Large intestine (tissue), 3 donors: ENCODE results near the gene FEM1B. TPM values are rescaled to one million over a fixed set of nuclear protein-coding genes. Genes with fewer than 3 reads are reported as not detected.
"Not testable (repeated sequence)": the region's sequence is repeated elsewhere in the genome, so short reads cannot be mapped to it uniquely, and the experiment has no call there.

Source experiments
- DNase-seq, 2 donors: peaks; one replicate each; pipeline versions ENCODE4 v3.0.0 to v3.0.0-alpha.2; 2013
- H3K27ac ChIP-seq: one replicate; pipeline ENCODE4 v1.5.1; 2013; ENCODE audit warnings: low read length
- H3K27me3 ChIP-seq: 2 replicates; pipeline ENCODE4 v1.6.1; 2013; ENCODE audit warnings: low read length; ENCODE audit not compliant: control insufficient read depth, insufficient read depth
- H3K36me3 ChIP-seq: 2 replicates; pipeline ENCODE4 v1.6.1; 2013; ENCODE audit warnings: low read length; ENCODE audit not compliant: control insufficient read depth, insufficient read depth
- H3K4me1 ChIP-seq: one replicate; pipeline ENCODE4 v1.6.1; 2013; ENCODE audit warnings: low read length; ENCODE audit not compliant: control insufficient read depth, insufficient read depth
- H3K4me3 ChIP-seq: one replicate; pipeline ENCODE4 v1.5.1; 2013; ENCODE audit warnings: low read length
- H3K9me3 ChIP-seq: one replicate; pipeline ENCODE4 v1.6.1; 2013; ENCODE audit warnings: mild to moderate bottlenecking, low read depth, low read length, moderate library complexity; ENCODE audit not compliant: control insufficient read depth
- WGBS: methylation state at CpG from one replicate; pipeline ENCODE4 v1.1.5; 2013; ENCODE audit warnings: low lambda C conversion rate; ENCODE audit not compliant: insufficient coverage; 5-methylcytosine and 5-hydroxymethylcytosine counted together
- polyA plus RNA-seq: library from polyadenylated mRNA; unstranded; fragments of 120-200 nt; gene quantifications from one replicate; pipeline ENCODE4 v1.2.1, GENCODE V29; 2013

FEM1B gene
- polyA plus RNA-seq, 1 donor, result 49.3 TPM

- Histone ChIP-seq H3K4me1 (peaks cover 52% of the 10 kb centered on the region), H3K9me3 (peaks cover 3% of the 10 kb centered on the region), H3K36me3 (no peaks in the 10 kb centered on the region), H3K27me3 (no peaks in the 10 kb centered on the region), H3K4me3 (no peak overlapping the region), H3K27ac (peak overlapping the region; percentile 27)
- whole genome bisulfite sequencing, result no CpG with 5 or more reads among the region's 6 CpGs
- no peak for DNase-seq
These were observed 44.6 kb upstream of the FEM1B start for GRCh38 chr15:68232937-68233336.

- DNase-seq, result peak; percentile 38 to 53
- peaks cover under 1% of the 10 kb centered on the region for H3K9me3 ChIP-seq
- no peaks in the 10 kb centered on the region for H3K27me3 ChIP-seq
- no peaks in the 10 kb centered on the region for H3K36me3 ChIP-seq
- WGBS, result no CpG with 5 or more reads among the region's 6 CpGs
- peaks cover 45% of the 10 kb centered on the region for H3K4me1 ChIP-seq
- H3K27ac ChIP-seq, result peak overlapping the region; percentile 30
- no peak overlapping the region for H3K4me3 ChIP-seq
These were observed 43.5 kb upstream of the FEM1B start for GRCh38 chr15:68234060-68234459.

- H3K27me3 ChIP-seq, H3K4me3 ChIP-seq, DNase-seq, H3K9me3 ChIP-seq, H3K36me3 ChIP-seq: not testable (repeated sequence)
- H3K27ac ChIP-seq, result peak overlapping the region; percentile 30
- H3K4me1 ChIP-seq, result peaks cover 45% of the 10 kb centered on the region
- WGBS, result no CpG with 5 or more reads among the region's 9 CpGs
These were observed 43.0 kb upstream of the FEM1B start for GRCh38 chr15:68234520-68234919.

- WGBS, result no CpG with 5 or more reads among the region's 4 CpGs
- Histone ChIP-seq H3K36me3 (no peaks in the 10 kb centered on the region), H3K4me1 (peaks cover 45% of the 10 kb centered on the region), H3K4me3 (no peak overlapping the region), H3K27me3 (no peaks in the 10 kb centered on the region), H3K9me3 (no peaks in the 10 kb centered on the region), H3K27ac (no peak overlapping the region)
- DNase-seq, result no peak
These were observed 42.5 kb upstream of the FEM1B start for GRCh38 chr15:68235022-68235421.

DNA sequence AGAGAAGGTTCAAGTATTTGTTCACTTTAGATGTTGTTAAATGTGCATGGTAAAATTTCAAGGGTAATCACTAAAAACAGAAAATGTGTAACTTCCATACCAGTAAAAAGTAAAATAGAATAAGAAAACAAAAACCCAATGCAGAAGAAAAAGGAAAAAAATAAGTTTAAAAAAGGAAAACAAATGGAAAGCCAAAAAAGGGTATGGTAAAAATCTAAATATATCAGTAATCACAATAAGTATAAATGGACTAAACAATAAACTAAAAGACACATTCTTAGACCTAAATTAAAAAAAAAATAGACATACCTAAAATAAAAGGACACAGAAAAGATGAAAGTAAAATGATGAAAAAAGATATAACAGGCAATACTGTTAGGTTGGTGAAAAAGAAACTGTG is 38.5 kb upstream of the FEM1B start:
- Histone ChIP-seq H3K27ac (no peak overlapping the region), H3K36me3 (no peaks in the 10 kb centered on the region), H3K4me3 (no peak overlapping the region), H3K9me3 (peaks cover 7% of the 10 kb centered on the region), H3K27me3 (no peaks in the 10 kb centered on the region), H3K4me1 (peaks cover 5% of the 10 kb centered on the region)
- no peak for DNase-seq

DNA sequence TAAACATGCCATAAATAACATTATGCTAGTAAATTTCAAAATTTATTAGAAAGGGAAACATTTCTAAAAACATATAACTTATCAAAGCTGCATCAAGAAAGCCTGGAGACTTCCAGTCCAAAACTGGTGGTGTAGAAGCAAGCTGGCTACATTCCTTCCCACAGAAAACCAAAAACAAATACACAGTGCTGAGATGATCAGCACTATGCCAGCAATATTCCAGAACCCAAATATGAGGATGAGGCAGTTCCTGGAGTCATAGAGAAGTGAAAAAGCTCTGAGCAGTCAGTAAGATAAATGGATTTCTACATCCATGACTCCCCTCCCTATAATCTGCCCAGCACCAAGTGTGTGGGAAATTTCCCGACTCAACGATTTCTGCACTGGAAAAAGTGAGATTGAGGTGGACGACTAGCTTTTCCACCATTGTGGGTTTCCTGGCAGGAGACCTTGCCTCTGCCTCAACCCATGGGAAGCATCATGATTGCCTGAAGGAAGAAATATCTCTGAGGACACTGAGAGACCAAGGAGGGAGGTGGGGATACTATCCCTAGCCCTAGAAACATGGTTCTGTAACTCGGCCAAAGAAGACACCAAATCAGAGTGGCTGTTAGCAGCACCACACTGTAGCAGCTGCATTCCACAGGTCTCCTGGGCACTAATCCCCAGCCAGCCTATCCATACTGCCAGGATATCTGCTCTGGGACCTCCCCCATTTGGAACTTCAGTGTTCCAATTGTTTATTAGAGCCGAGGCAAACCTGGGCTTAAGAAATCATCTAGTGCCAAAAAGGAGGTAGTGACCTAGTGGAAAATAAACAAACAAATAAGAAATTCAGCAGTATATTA is 36.2 kb upstream of the FEM1B start:
- no peak for DNase-seq
- Histone ChIP-seq H3K4me1 (no peaks in the 10 kb centered on the region), H3K36me3 (no peaks in the 10 kb centered on the region), H3K9me3 (peaks cover 18% of the 10 kb centered on the region), H3K27me3 (no peaks in the 10 kb centered on the region), H3K4me3 (no peak overlapping the region), H3K27ac (no peak overlapping the region)
- no CpG with 5 or more reads among the region's 5 CpGs for WGBS

GRCh38 chr15:68244235-68244634 is 33.3 kb upstream of the FEM1B start:
- no CpG with 5 or more reads among the region's 1 CpG for WGBS
- H3K27ac ChIP-seq, result no peak overlapping the region
- DNase-seq, result no peak
- H3K27me3 ChIP-seq, result no peaks in the 10 kb centered on the region
- no peaks in the 10 kb centered on the region for H3K4me1 ChIP-seq
- no peaks in the 10 kb centered on the region for H3K36me3 ChIP-seq
- H3K4me3 ChIP-seq, result no peak overlapping the region
- H3K9me3 ChIP-seq, result peaks cover 18% of the 10 kb centered on the region

GRCh38 chr15:68249058-68249713 is 28.4 kb upstream of the FEM1B start:
- H3K27ac ChIP-seq, result no peak overlapping the region
- 93% methylated on average over 3 of the region's 3 CpGs for WGBS
- peaks cover 9% of the 10 kb centered on the region for H3K9me3 ChIP-seq
- H3K27me3 ChIP-seq, result no peaks in the 10 kb centered on the region
- no peaks in the 10 kb centered on the region for H3K4me1 ChIP-seq
- no peaks in the 10 kb centered on the region for H3K36me3 ChIP-seq
- DNase-seq, result no peak
- H3K4me3 ChIP-seq, result no peak overlapping the region

GRCh38 chr15:68252925-68253534 is 24.5 kb upstream of the FEM1B start:
- no peaks in the 10 kb centered on the region for H3K36me3 ChIP-seq
- peaks cover 3% of the 10 kb centered on the region for H3K9me3 ChIP-seq
- no peak overlapping the region for H3K27ac ChIP-seq
- WGBS, result no CpG with 5 or more reads among the region's 7 CpGs
- peaks cover 8% of the 10 kb centered on the region for H3K4me1 ChIP-seq
- peak in 1 of 2 donors; percentile 59 for DNase-seq
- no peaks in the 10 kb centered on the region for H3K27me3 ChIP-seq
- H3K4me3 ChIP-seq, result no peak overlapping the region

DNA sequence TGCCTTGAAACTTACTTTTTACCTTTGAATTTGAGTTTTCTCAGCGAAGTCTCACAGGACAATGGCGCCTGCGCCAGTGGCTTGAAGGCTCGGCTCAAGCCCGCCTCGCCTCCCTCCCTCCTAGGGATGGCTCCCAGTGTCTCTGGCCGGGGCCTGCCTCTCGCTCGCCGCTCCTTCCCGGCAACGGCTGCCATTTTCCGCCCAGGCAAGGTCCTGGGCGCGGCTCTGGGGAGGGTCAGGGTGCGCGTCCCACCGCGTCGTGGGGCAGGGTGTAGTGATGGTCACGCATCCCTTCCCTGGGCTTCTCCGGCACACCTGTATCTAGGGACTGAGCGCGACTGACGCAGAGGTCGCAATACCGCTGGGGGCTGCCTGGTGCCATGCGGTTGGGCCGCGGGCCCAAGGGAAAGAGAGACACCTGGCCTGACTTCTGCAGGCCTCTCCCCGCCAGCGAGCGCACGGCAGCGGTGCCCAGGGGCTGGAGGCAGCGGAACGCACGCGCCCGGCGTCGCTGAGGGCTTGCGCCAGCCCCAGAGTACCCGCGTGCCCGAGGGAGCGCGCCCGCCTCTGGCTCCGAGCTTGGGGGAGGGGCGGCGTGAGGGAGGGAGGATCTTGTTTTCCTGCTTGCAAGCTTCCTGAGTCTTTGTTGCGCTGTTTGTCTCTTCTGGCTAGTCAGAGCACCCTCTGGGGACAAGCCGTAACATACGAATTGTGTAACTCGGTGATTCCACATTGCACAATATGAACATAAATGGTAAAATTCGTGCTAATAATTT is 20.7 kb upstream of the FEM1B start:
- Histone ChIP-seq H3K9me3 (peaks cover 3% of the 10 kb centered on the region), H3K27ac (peak overlapping the region; percentile 95), H3K27me3 (no peaks in the 10 kb centered on the region), H3K4me3 (peak overlapping the region; percentile 79), H3K36me3 (no peaks in the 10 kb centered on the region), H3K4me1 (peaks cover 8% of the 10 kb centered on the region)
- WGBS, result 0% methylated on average over 3 of the region's 57 CpGs
- peak; percentile 84 to 93 for DNase-seq
